Thyroid gland (tissue), 4 donors: Measurements from ENCODE around the gene CIAPIN1.

Experiments
- CTCF ChIP-seq, 6 experiments: fragments of 200-600 bp in 3 of 6; fragments of 450-650 bp in 3 of 6; sonication (generic) in 3 of 6; IDR thresholded peaks; one replicate each; pipeline ENCODE4 v1.5.1; 2016 to 2019; ENCODE audit warnings: antibody characterized with exemption in 6 of 6, mild to moderate bottlenecking in 2 of 6, inconsistent platforms in 1 of 6, moderate library complexity in 1 of 6
- POLR2A ChIP-seq, 2 donors: fragments of 450-650 bp; IDR thresholded peaks; one replicate each; pipeline ENCODE4 v1.6.1; 2017; ENCODE audit warnings: antibody characterized with exemption in 2 of 2, mild to moderate bottlenecking in 2 of 2, moderate library complexity in 1 of 2

- TF ChIP-seq CTCF (IDR thresholded peaks at IDR 0.05) (no peak), POLR2A (IDR thresholded peaks at IDR 0.05) (no peak)
Observed at GRCh38 chr16:57452021-57452420, 4.8 kb upstream of the CIAPIN1 start.
